Erythroblast (primary cell): ENCODE measurements around the gene PDCD1LG2.

Experiments
- GATA1 ChIP-seq: IDR thresholded peaks from 2 replicates; pipeline ENCODE4 v1.6.1; 2011; ENCODE audit warnings: low read depth, mild to moderate bottlenecking, control low read depth, low read length, moderate library complexity
- POLR2A ChIP-seq: IDR thresholded peaks from 2 replicates; pipeline ENCODE4 v1.6.1; 2011; ENCODE audit warnings: mild to moderate bottlenecking, low read length

- TF ChIP-seq POLR2A (no peak), GATA1 (no peak)
Observed at GRCh38 chr9:5609226-5609596, 98.9 kb downstream of the PDCD1LG2 start.
